Left lung (tissue), 10 donors: ENCODE data around the gene CACNA1C. TPM values are rescaled to one million over a fixed set of nuclear protein-coding genes. Genes with fewer than 3 reads are reported as not detected.

Experiments
- ATAC-seq: fragments of 200-7000 bp; cut with Tn5 transposase; one replicate; pipeline ENCODE4 v1.9.1; 2020; ENCODE audit warnings: moderate library complexity
- DNase-seq, 4 donors: peaks; one replicate each; pipeline ENCODE4 v3.0.0-alpha.2; 2013 to 2020
- H3K27ac ChIP-seq, 2 donors: fragments of 200-600 bp; sonication (generic) in 1 of 2; one replicate each; pipeline versions ENCODE4 v1.5.0 to v1.8.0; 2020 to 2021
- H3K27me3 ChIP-seq, 2 donors: fragments of 200-600 bp; sonication (generic) in 1 of 2; one replicate each; pipeline versions ENCODE4 v1.5.0 to v1.8.0; 2020 to 2021
- H3K36me3 ChIP-seq, 2 donors: fragments of 200-600 bp; sonication (generic) in 1 of 2; one replicate each; pipeline versions ENCODE4 v1.5.0 to v1.8.0; 2020 to 2021
- H3K4me1 ChIP-seq, 2 donors: fragments of 200-600 bp; one replicate each; pipeline ENCODE4 v1.8.0; 2021
- H3K4me3 ChIP-seq, 2 donors: fragments of 200-600 bp; sonication (generic) in 1 of 2; one replicate each; pipeline versions ENCODE4 v1.5.0 to v1.8.0; 2020 to 2021; ENCODE audit warnings: mild to moderate bottlenecking in 1 of 2
- H3K9me3 ChIP-seq, 2 donors: fragments of 200-600 bp; sonication (generic) in 1 of 2; one replicate each; pipeline versions ENCODE4 v1.5.0 to v1.8.0; 2020 to 2021
- CTCF ChIP-seq, 2 donors: fragments of 200-600 bp; sonication (generic) in 1 of 2; IDR thresholded peaks; one replicate each; pipeline versions ENCODE4 v1.5.0 to v1.8.0; 2021; ENCODE audit warnings: antibody characterized with exemption in 2 of 2
- intact Hi-C, 2 donors: fragments of 100-400 bp; cut with DNase I; formaldehyde crosslinking; loops; one replicate each; pipeline versions ENCODE4 v1.11.2 to v1.14.2; 2022
- polyA plus RNA-seq, 6 donors: library from polyadenylated mRNA; unstranded; fragments of 120-200 nt; gene quantifications; one replicate each; pipeline ENCODE4 v1.2.1, GENCODE V29; 2013; ENCODE audit not compliant: insufficient read length in 6 of 6
- total RNA-seq, 2 donors: library from RNA; stranded (reverse); fragmentation: NEBNext Ultra II Directional; extraction: Animal tissue kit (Norgen Biotek cat#: 25700); gene quantifications; one replicate each; pipeline ENCODE4 v1.2.1, GENCODE V29; 2021
- donor health status: DM: no; HTN: yes; CAD: no.
- donor health status: DM: no; HTN: no; CAD: no.

CACNA1C gene
- total and polyA plus RNA-seq, 8 donors = 11.9 to 21.9 (median 14.2) TPM

DNA sequence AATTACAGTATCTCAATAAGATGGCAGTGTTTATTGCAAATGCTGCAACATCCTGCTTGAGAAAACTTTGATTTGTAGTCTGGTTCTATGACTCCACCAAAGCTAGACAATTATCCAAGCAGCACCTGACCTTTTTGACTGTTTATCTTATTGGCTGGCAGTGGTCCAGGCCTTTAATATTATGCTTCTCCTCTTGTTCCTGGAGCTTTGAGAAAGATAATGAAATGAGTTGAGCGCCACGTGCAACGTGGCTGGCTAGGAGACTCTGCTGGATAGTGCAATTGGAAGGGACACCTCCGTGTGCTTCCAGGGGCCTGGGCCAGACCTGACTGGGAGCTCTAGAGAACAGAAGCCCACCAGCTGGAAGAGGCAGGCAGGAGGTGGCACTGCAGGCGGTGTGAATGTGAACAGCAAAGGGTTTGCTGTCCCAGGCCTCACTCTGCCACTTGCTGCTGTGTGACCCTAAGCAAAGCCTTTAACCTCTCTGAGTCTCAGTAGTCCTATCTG is 349.3 kb downstream of the CACNA1C start:
- H3K36me3 ChIP-seq = no peaks in the 10 kb centered on the region
- H3K4me1 ChIP-seq = no peaks in the 10 kb centered on the region
- DNase-seq = no peak
- intact Hi-C loops = no loop called here
- H3K4me3 ChIP-seq = no peak overlapping the region
- ATAC-seq = no peak
- no peaks in the 10 kb centered on the region for H3K9me3 ChIP-seq
- TF ChIP-seq CTCF (IDR thresholded peaks at IDR 0.05) = no peak
- no peaks in the 10 kb centered on the region for H3K27me3 ChIP-seq
- no peak overlapping the region for H3K27ac ChIP-seq

GRCh38 chr12:2403221-2403976 is 350.6 kb downstream of the CACNA1C start:
- TF ChIP-seq CTCF (IDR thresholded peaks at IDR 0.05) = no peak
- Histone ChIP-seq H3K9me3 (no peaks in the 10 kb centered on the region), H3K4me1 (no peaks in the 10 kb centered on the region), H3K27ac (no peak overlapping the region), H3K27me3 (no peaks in the 10 kb centered on the region), H3K36me3 (no peaks in the 10 kb centered on the region), H3K4me3 (no peak overlapping the region)
- ATAC-seq (no peak), DNase-seq (no peak)
- intact Hi-C loops = no loop called here

GRCh38 chr12:2405039-2405438 is 352.3 kb downstream of the CACNA1C start:
- no peak overlapping the region for H3K27ac ChIP-seq
- intact Hi-C loops = no loop called here
- H3K4me3 ChIP-seq = no peak overlapping the region
- no peak for TF ChIP-seq CTCF (IDR thresholded peaks at IDR 0.05)
- no peaks in the 10 kb centered on the region for H3K9me3 ChIP-seq
- no peaks in the 10 kb centered on the region for H3K36me3 ChIP-seq
- ATAC-seq = no peak
- no peaks in the 10 kb centered on the region for H3K4me1 ChIP-seq
- DNase-seq = no peak
- no peaks in the 10 kb centered on the region for H3K27me3 ChIP-seq

DNA sequence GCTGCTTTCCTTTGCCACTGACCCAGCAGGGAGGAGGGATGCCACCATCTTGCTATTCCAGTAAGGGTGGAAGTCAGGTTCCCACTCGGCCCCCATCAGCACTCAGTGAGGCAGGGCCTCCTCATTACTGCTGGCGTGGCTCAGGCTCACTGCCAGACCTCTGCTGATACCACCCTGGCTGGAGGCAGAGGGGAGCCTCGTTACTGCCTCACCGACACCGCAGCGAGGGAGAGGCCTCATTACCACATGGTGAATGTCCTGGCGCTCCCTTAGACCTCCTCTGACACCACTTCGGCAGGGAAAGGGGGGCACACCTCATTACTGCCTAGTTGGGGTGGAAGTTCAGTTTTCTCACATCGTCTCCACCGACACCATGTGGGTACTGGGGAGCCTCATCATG is 354.1 kb downstream of the CACNA1C start:
- DNase-seq (no peak), ATAC-seq (no peak)
- intact Hi-C loops = no loop called here
- Histone ChIP-seq H3K27ac (no peak overlapping the region), H3K4me3 (no peak overlapping the region), H3K4me1 (no peaks in the 10 kb centered on the region), H3K36me3 (no peaks in the 10 kb centered on the region), H3K27me3 (no peaks in the 10 kb centered on the region), H3K9me3 (no peaks in the 10 kb centered on the region)
- no peak for TF ChIP-seq CTCF (IDR thresholded peaks at IDR 0.05)

- no peaks in the 10 kb centered on the region for H3K27me3 ChIP-seq
- DNase-seq = no peak
- no peak overlapping the region for H3K4me3 ChIP-seq
- ATAC-seq = no peak
- no peak overlapping the region for H3K27ac ChIP-seq
- TF ChIP-seq CTCF (IDR thresholded peaks at IDR 0.05) = no peak
- no peaks in the 10 kb centered on the region for H3K36me3 ChIP-seq
- intact Hi-C loops = no loop called here
- no peaks in the 10 kb centered on the region for H3K9me3 ChIP-seq
- H3K4me1 ChIP-seq = no peaks in the 10 kb centered on the region
These were observed 355.5 kb downstream of the CACNA1C start for GRCh38 chr12:2408262-2408661.
